ENCODE data around the gene PKLR. TPM values are rescaled to one million over a fixed set of nuclear protein-coding genes. Genes with fewer than 3 reads are reported as not detected.

PKLR gene
- polyA plus RNA-seq, 1 donor: 55.6 TPM

Other genes starting within 250 kb of the PKLR start
- 36.0 TPM for gene EFNA4, start 237.7 kb downstream of the PKLR start, polyA plus RNA-seq
- 9.6 TPM for gene EFNA3, start 222.6 kb downstream of the PKLR start, polyA plus RNA-seq
- 96.1 TPM for gene EFNA1, start 173.6 kb downstream of the PKLR start, polyA plus RNA-seq
- 57.4 TPM for gene SLC50A1, start 165.6 kb downstream of the PKLR start, polyA plus RNA-seq
- gene DPM3, start 160.9 kb downstream of the PKLR start, polyA plus RNA-seq: 59.1 TPM
- gene KRTCAP2, start 128.1 kb downstream of the PKLR start, polyA plus RNA-seq: 142 TPM
- gene TRIM46, start 127.6 kb downstream of the PKLR start, polyA plus RNA-seq: 2.9 TPM
- 40.9 TPM for gene THBS3, start 93.5 kb downstream of the PKLR start, polyA plus RNA-seq
- 38.6 TPM for gene MTX1, start 92.7 kb downstream of the PKLR start, polyA plus RNA-seq
- gene ENTREP3, start 46.0 kb downstream of the PKLR start, polyA plus RNA-seq: 19.4 TPM
- gene SCAMP3, start 39.1 kb downstream of the PKLR start, polyA plus RNA-seq: 55.5 TPM
- 68.7 TPM for gene CLK2, start 27.9 kb downstream of the PKLR start, polyA plus RNA-seq
- 18.3 TPM for gene HCN3, start 24.0 kb downstream of the PKLR start, polyA plus RNA-seq
- 170 TPM for gene FDPS, start 7.4 kb upstream of the PKLR start, polyA plus RNA-seq
- 43.7 TPM for gene RUSC1, start 19.5 kb upstream of the PKLR start, polyA plus RNA-seq

Measured in large intestine (tissue), 1 donor.